K562 (cell line): Measurements from ENCODE around the gene ATP6V1A. TPM values are rescaled to one million over a fixed set of nuclear protein-coding genes. Genes with fewer than 3 reads are reported as not detected.

Experiments
- ATAC-seq: fragments of 200-7000 bp; cut with Tn5 transposase; 3 replicates; pipeline ENCODE4 v1.9.1; 2020; ENCODE audit warnings: moderate library complexity
- BruUV-seq: library from RNA; stranded (reverse); fragments of 400-500 nt; replicated peaks from 2 replicates; lab custom pipeline; 2021; lab: Mats Ljungman, UMichigan
- CTCF ChIA-PET: fragments of 300-600 bp; formaldehyde crosslinking; extraction: SDS; loops from one replicate; lab custom pipeline; 2021; ENCODE audit warnings: low intra/inter-chr PET ratio; lab: Yijun Ruan, JAX
- POLR2A ChIA-PET: fragments of 300-600, 350-650 bp; sonication (Branson Sonifier 250); formaldehyde crosslinking; extraction: SDS; loops from one replicate; lab custom pipeline; 2021; ENCODE audit warnings: antibody characterized with exemption, inconsistent platforms; lab: Yijun Ruan, JAX
- DNase-seq, 4 experiments: peaks; one replicate each; pipeline versions ENCODE4 v3.0.0 to v3.0.0-alpha.2; 2011 to 2018; ENCODE audit warnings: low spot score in 3 of 4, mixed read lengths in 3 of 4; ENCODE audit errors: extremely low read depth in 1 of 4
- FAIRE-seq: peaks from 2 replicates; lab custom pipeline; 2011; peaks lifted over from hg19 to GRCh38; lab: Jason Lieb, UNC
- H2AFZ ChIP-seq: 2 replicates; pipeline ENCODE4 v1.6.0; 2011; ENCODE audit warnings: low read depth, low read length, control low read depth, inconsistent platforms
- H3K27ac ChIP-seq: fragments of 200-600 bp; 3 replicates; pipeline ENCODE4 v1.8.0; 2011; ENCODE audit warnings: low read depth, mild to moderate bottlenecking, control low read depth, inconsistent platforms, low read length, moderate library complexity, mixed read lengths; ENCODE audit errors: extremely low read depth
- H3K27me3 ChIP-seq, 2 experiments: fragments of 300-600 bp in 1 of 2; 2 replicates in 1 of 2; 3 replicates in 1 of 2; pipeline versions ENCODE4 v1.6.0 to v1.8.0; 2011; ENCODE audit warnings: inconsistent platforms in 2 of 2, low read length in 2 of 2, mild to moderate bottlenecking in 1 of 2, mixed read lengths in 1 of 2, moderate library complexity in 1 of 2; ENCODE audit not compliant: control insufficient read depth in 2 of 2, insufficient read depth in 2 of 2
- H3K36me3 ChIP-seq: fragments of 300-600 bp; 3 replicates; pipeline ENCODE4 v1.8.0; 2011; ENCODE audit warnings: mild to moderate bottlenecking, low read length, inconsistent platforms; ENCODE audit not compliant: control insufficient read depth, insufficient read depth
- H3K4me1 ChIP-seq, 2 experiments: fragments of 200-600 bp in 1 of 2; replicated peaks in 1 of 2; 2 replicates in 1 of 2; 3 replicates in 1 of 2; pipeline versions ENCODE4 v1.5.1 to v1.8.0; 2011; ENCODE audit warnings: inconsistent platforms in 2 of 2, low read length in 2 of 2, mild to moderate bottlenecking in 1 of 2, mixed read lengths in 1 of 2, moderate library complexity in 1 of 2; ENCODE audit not compliant: control insufficient read depth in 2 of 2, insufficient read depth in 2 of 2
- H3K4me2 ChIP-seq: 2 replicates; pipeline ENCODE4 v1.6.1; 2011; ENCODE audit warnings: low read length, control low read depth, inconsistent platforms, mixed read lengths; ENCODE audit not compliant: insufficient read depth
- H3K4me3 ChIP-seq: fragments of 200-600 bp; sonication (generic), shearing (Covaris generic); 2 replicates; pipeline ENCODE4 v1.5.1; 2016; ENCODE audit warnings: control low read depth, inconsistent platforms
- H3K79me2 ChIP-seq: fragments of 200-600 bp; 3 replicates; pipeline ENCODE4 v1.8.0; 2011; ENCODE audit warnings: low read length, inconsistent platforms; ENCODE audit not compliant: control insufficient read depth, insufficient read depth
- H3K9ac ChIP-seq, 2 experiments: 2 replicates each; pipeline versions ENCODE4 v1.6.0 to v1.6.1; 2011; ENCODE audit warnings: low read depth in 2 of 2, low read length in 2 of 2, control low read depth in 1 of 2, inconsistent platforms in 1 of 2, mild to moderate bottlenecking in 1 of 2, mixed read lengths in 1 of 2; ENCODE audit not compliant: insufficient read depth in 1 of 2
- H3K9me1 ChIP-seq: one replicate; pipeline ENCODE4 v1.6.0; 2011; ENCODE audit warnings: inconsistent platforms, mild to moderate bottlenecking, low read length, moderate library complexity; ENCODE audit not compliant: control insufficient read depth, insufficient read depth
- H3K9me3 ChIP-seq: replicated peaks from 2 replicates; pipeline ENCODE4 v1.5.1; 2011; ENCODE audit warnings: low read depth, low read length, inconsistent platforms; ENCODE audit not compliant: control insufficient read depth, insufficient read depth
- H4K20me1 ChIP-seq: replicated peaks from 2 replicates; pipeline ENCODE4 v1.6.1; 2011; ENCODE audit warnings: low read length, inconsistent platforms, mixed read lengths; ENCODE audit not compliant: control insufficient read depth, insufficient read depth
- ADNP ChIP-seq: fragments of 200-800 bp; sonication (Bioruptor generic); IDR thresholded peaks from 2 replicates; pipeline ENCODE4 v1.6.1; 2016; ENCODE audit warnings: missing genetic modification characterization, missing compliant biosample characterization
- BHLHE40 ChIP-seq: IDR thresholded peaks from 2 replicates; pipeline ENCODE4 v1.6.1; 2011; ENCODE audit warnings: low read length, improper control_type of control experiment
- BRD9 ChIP-seq: fragments of 450-650 bp; IDR thresholded peaks from 2 replicates; pipeline ENCODE4 v1.6.1; 2018; ENCODE audit warnings: low read depth; ENCODE audit not compliant: partially characterized antibody
- CBX2 ChIP-seq: fragments of 200-600 bp; sonication (generic); IDR thresholded peaks from one replicate; pipeline ENCODE4 v1.6.1; 2012; ENCODE audit warnings: mild to moderate bottlenecking, low read length, inconsistent platforms; ENCODE audit not compliant: insufficient read depth, poor library complexity, severe bottlenecking
- ERF ChIP-seq: fragments of 450-650 bp; formaldehyde crosslinking; IDR thresholded peaks from 2 replicates; pipeline ENCODE4 v1.4.0; 2020; ENCODE audit warnings: mild to moderate bottlenecking, mixed read lengths
- HMBOX1 ChIP-seq: sonication (generic); IDR thresholded peaks from 2 replicates; pipeline ENCODE4 v1.6.1; 2016
- NFIC ChIP-seq: fragments of 450-650 bp; IDR thresholded peaks from 2 replicates; pipeline ENCODE4 v1.6.1; 2017; ENCODE audit warnings: mild to moderate bottlenecking, inconsistent platforms
- NR2F6 ChIP-seq: fragments of 450-650 bp; formaldehyde crosslinking; IDR thresholded peaks from 2 replicates; pipeline ENCODE4 v1.4.0; 2020; ENCODE audit warnings: mild to moderate bottlenecking
- PYGO2 ChIP-seq: fragments of 450-650 bp; IDR thresholded peaks from 2 replicates; pipeline ENCODE4 v1.6.1; 2016; ENCODE audit warnings: mild to moderate bottlenecking, missing genetic modification characterization, moderate library complexity, missing compliant biosample characterization
- RBM15 ChIP-seq: fragments of 200-400 bp; formaldehyde crosslinking; IDR thresholded peaks from 2 replicates; pipeline ENCODE4 v1.6.1; 2018; ENCODE audit warnings: mild to moderate bottlenecking, low read length, moderate library complexity; ENCODE audit not compliant: insufficient read depth
- TAL1 ChIP-seq: fragments of 450-650 bp; IDR thresholded peaks from 2 replicates; pipeline ENCODE4 v1.6.1; 2016; ENCODE audit warnings: mild to moderate bottlenecking
- TFE3 ChIP-seq: fragments of 450-650 bp; formaldehyde crosslinking; IDR thresholded peaks from 2 replicates; pipeline ENCODE4 v1.4.0; 2020; ENCODE audit warnings: mild to moderate bottlenecking, mixed read lengths
- WGBS: fragments of 100-300 bp; shearing (Covaris generic); methylation state at CpG from one replicate; pipeline ENCODE4 v1.1.6; 2016; ENCODE audit warnings: low coverage, mixed read lengths; ENCODE audit not compliant: insufficient coverage; ENCODE audit errors: missing lambda C conversion rate; 5-methylcytosine and 5-hydroxymethylcytosine counted together
- in situ Hi-C: fragments of 300-500 bp; cut with MboI; formaldehyde crosslinking; loops from 4 replicates; pipeline ENCODE4 v1.15.0; 2018; ENCODE audit warnings: inconsistent platforms, mixed read lengths
- intact Hi-C: fragments of 100-400 bp; cut with micrococcal nuclease; formaldehyde crosslinking; loops from 2 replicates; pipeline ENCODE4 v1.14.2; 2022
- polyA plus RNA-seq, 8 experiments: library from polyadenylated mRNA; depleted of rRNA in 4 of 8; stranded (reverse) in 5 of 8; unstranded in 3 of 8; fragments of >200 nt; fragmentation: Nextera tagmentation in 2 of 8; fragmentation: Illumina TruSeq in 1 of 8; extraction: Ambion mirVana in 2 of 8; extraction: Trizol in 1 of 8; gene quantifications; 2 replicates each; pipeline versions ENCODE4 v1.2.1 to v1.2.3, GENCODE V29; 2011 to 2014; ENCODE audit warnings: inconsistent platforms in 1 of 8, missing spikeins in 1 of 8
- total RNA-seq, 7 experiments: library from RNA; depleted of rRNA in 6 of 7; stranded (reverse); fragments of >200 nt in 6 of 7; fragmentation: Illumina TruSeq in 2 of 7; extraction: Trizol in 2 of 7; gene quantifications; 2 replicates each; pipeline versions ENCODE4 v1.2.1 to v1.2.3, GENCODE V29; 2011 to 2021; ENCODE audit warnings: low replicate concordance in 1 of 7

The ATP6V1A gene
- total and polyA plus RNA-seq, 9 of the 15 experiments (the other 6 are each of a cell fraction or from before 2014, with no cell fraction given) = 23.6 to 57.1 (median 39.9) TPM

- TF ChIP-seq CBX2 (no peak), BRD9 (no peak), NR2F6 (CRISPR knock-in tag) (no peak), NFIC (no peak), BHLHE40 (no peak), HMBOX1 (no peak), TFE3 (CRISPR knock-in tag) (peak; percentile 40; the same call in 1 of the 2 replicates)
Measured at GRCh38 chr3:113783463-113783862, 36.6 kb downstream of the ATP6V1A start (continued).

- H4K20me1 ChIP-seq = no peaks in the 10 kb centered on the region
- no peak overlapping the region for H2AFZ ChIP-seq
- H3K36me3 ChIP-seq = peaks cover 35% of the 10 kb centered on the region; the same call in 1 of the 3 replicates
- H3K4me2 ChIP-seq = no peak overlapping the region
- WGBS = 86% methylated on average over 3 of the region's 4 CpGs
- H3K27ac ChIP-seq = no peak overlapping the region
- no peaks in the 10 kb centered on the region for H3K4me1 ChIP-seq
- intact Hi-C loops = no loop called here
- in situ Hi-C loops = no loop called here
- ATAC-seq (no peak), DNase-seq (no peak), FAIRE-seq (peak; percentile 42)
- ChIA-PET POLR2A (interaction anchor here (0.6 to 1.2 kb wide), 3 partner anchors 9 to 20 kb away, joined by 3 read pairs; no protein-coding TSS in a partner anchor), CTCF (no interaction called here)
- no TSS peak for BruUV-seq
- no peak overlapping the region for H3K9ac ChIP-seq
- H3K9me3 ChIP-seq = no peaks in the 10 kb centered on the region
- no peak overlapping the region for H3K4me3 ChIP-seq
- H3K9me1 ChIP-seq = no peaks in the 10 kb centered on the region
- H3K79me2 ChIP-seq = no peaks in the 10 kb centered on the region
- no peaks in the 10 kb centered on the region for H3K27me3 ChIP-seq
- TF ChIP-seq PYGO2 (tag) = no peak
- no peak for TF ChIP-seq TAL1
- no peak for TF ChIP-seq ADNP (tag)
- TF ChIP-seq ERF = no peak
- TF ChIP-seq RBM15 = no peak
Measured at GRCh38 chr3:113783980-113784379, 37.1 kb downstream of the ATP6V1A start.
